ENCODE results near the gene YWHAG. TPM values are rescaled to one million over a fixed set of nuclear protein-coding genes. Genes with fewer than 3 reads are reported as not detected.
A peak's percentile ranks its signal among the peaks of the same experiment; 100 is the strongest.

YWHAG gene
- total and polyA plus RNA-seq, 9 of the 15 experiments (the other 6 are each of a cell fraction or from before 2014, with no cell fraction given): 30.4 to 246 (median 94.5) TPM

DNA sequence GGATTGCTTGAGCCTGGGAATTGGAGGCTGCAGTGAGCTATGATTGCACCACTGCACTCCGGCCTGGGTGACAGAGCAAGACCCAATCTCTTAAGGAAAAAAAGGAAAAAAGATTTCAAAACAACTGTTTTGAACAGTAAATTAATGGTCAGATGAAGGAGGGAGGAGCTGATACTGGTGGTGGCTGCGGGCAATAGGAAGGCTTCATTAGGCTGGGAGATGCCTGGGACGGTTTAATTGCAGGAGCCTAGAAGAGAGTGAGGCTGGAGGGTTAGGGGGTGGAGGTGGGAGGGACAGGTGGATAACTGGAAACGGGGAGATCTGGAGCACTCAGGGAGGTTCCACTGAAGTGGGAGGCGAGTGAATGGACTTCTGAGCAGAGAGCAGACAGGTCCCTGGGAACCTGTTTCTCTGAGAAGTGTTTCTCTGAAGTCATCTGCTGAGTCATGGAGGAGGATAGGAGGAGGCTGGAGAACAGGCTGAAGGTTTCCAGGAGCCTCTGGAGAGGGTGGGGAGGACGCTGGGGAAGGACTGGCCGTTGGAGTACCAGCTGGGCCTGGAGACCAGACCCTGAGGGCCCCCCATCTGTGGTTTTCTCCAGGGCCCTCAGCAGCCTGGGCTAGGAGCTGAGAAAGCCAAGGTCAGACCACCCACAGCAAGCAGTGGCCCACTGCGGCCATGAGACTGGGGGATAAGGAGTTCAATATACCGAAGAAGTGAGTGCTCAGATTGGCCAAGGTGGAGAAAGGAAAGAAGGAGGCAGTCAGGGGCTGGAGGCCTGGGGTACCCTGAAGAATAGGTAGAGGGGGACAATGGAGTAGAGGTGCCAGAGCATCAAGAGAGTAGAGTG is 14.4 kb upstream of the YWHAG start (continued):
- TF ChIP-seq KDM2B (CRISPR knock-in tag; IDR thresholded peaks at IDR 0.05) (no peak), ATF4 (CRISPR knock-in tag; IDR thresholded peaks at IDR 0.05) (no peak), ZFX (CRISPR knock-in tag; IDR thresholded peaks at IDR 0.05) (peak; percentile 73), ZNF41 (CRISPR knock-in tag; conservative IDR thresholded peaks at IDR 0.05) (peak; percentile 60; the same call in 1 of the 2 replicates), ZNF224 (CRISPR knock-in tag; IDR thresholded peaks at IDR 0.05) (no peak), HDAC1 (IDR thresholded peaks at IDR 0.05) (peak; percentile 10 to 87; a peak in 2 of 4 replicates), TOE1 (IDR thresholded peaks at IDR 0.05; ENCODE audit: borderline replicate concordance) (peak; percentile 68; the same call in 1 of the 2 replicates), TOE1 (CRISPR knock-in tag; IDR thresholded peaks at IDR 0.05; ENCODE audit: borderline replicate concordance, low read depth) (no peak), MNT (conservative IDR thresholded peaks at IDR 0.05) (0 out of 4 replicates have a peak, but pooled peaks of 1 of the 2 experiments have one; percentile 41), ZKSCAN1 (IDR thresholded peaks at IDR 0.05; ENCODE audit: low read depth, low read length) (no peak), ZNF232 (CRISPR knock-in tag; IDR thresholded peaks at IDR 0.05) (peak; percentile 63; the same call in 1 of the 2 replicates), DIDO1 (tag; IDR thresholded peaks at IDR 0.05; ENCODE audit: low read depth) (no peak), GTF2F1 (IDR thresholded peaks at IDR 0.05; ENCODE audit: low read depth, low read length) (no peak)
- TF ChIP-seq, protein P1, sequence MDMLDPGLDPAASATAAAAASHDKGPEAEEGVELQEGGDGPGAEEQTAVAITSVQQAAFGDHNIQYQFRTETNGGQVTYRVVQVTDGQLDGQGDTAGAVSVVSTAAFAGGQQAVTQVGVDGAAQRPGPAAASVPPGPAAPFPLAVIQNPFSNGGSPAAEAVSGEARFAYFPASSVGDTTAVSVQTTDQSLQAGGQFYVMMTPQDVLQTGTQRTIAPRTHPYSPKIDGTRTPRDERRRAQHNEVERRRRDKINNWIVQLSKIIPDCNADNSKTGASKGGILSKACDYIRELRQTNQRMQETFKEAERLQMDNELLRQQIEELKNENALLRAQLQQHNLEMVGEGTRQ (CRISPR knock-in tag; IDR thresholded peaks at IDR 0.05): no peak
- TF ChIP-seq, protein P2, sequence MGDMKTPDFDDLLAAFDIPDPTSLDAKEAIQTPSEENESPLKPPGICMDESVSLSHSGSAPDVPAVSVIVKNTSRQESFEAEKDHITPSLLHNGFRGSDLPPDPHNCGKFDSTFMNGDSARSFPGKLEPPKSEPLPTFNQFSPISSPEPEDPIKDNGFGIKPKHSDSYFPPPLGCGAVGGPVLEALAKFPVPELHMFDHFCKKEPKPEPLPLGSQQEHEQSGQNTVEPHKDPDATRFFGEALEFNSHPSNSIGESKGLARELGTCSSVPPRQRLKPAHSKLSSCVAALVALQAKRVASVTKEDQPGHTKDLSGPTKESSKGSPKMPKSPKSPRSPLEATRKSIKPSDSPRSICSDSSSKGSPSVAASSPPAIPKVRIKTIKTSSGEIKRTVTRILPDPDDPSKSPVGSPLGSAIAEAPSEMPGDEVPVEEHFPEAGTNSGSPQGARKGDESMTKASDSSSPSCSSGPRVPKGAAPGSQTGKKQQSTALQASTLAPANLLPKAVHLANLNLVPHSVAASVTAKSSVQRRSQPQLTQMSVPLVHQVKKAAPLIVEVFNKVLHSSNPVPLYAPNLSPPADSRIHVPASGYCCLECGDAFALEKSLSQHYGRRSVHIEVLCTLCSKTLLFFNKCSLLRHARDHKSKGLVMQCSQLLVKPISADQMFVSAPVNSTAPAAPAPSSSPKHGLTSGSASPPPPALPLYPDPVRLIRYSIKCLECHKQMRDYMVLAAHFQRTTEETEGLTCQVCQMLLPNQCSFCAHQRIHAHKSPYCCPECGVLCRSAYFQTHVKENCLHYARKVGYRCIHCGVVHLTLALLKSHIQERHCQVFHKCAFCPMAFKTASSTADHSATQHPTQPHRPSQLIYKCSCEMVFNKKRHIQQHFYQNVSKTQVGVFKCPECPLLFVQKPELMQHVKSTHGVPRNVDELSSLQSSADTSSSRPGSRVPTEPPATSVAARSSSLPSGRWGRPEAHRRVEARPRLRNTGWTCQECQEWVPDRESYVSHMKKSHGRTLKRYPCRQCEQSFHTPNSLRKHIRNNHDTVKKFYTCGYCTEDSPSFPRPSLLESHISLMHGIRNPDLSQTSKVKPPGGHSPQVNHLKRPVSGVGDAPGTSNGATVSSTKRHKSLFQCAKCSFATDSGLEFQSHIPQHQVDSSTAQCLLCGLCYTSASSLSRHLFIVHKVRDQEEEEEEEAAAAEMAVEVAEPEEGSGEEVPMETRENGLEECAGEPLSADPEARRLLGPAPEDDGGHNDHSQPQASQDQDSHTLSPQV (IDR thresholded peaks at IDR 0.05): peak; percentile 98
- TF ChIP-seq, protein P3, sequence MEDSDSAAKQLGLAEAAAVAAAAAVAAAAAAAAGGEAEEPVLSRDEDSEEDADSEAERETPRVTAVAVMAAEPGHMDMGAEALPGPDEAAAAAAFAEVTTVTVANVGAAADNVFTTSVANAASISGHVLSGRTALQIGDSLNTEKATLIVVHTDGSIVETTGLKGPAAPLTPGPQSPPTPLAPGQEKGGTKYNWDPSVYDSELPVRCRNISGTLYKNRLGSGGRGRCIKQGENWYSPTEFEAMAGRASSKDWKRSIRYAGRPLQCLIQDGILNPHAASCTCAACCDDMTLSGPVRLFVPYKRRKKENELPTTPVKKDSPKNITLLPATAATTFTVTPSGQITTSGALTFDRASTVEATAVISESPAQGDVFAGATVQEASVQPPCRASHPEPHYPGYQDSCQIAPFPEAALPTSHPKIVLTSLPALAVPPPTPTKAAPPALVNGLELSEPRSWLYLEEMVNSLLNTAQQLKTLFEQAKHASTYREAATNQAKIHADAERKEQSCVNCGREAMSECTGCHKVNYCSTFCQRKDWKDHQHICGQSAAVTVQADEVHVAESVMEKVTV (CRISPR knock-in tag; IDR thresholded peaks at IDR 0.05): no peak
